Vagina (tissue), 2 donors: ENCODE results near the gene PEA15.

Source experiments
- POLR2A ChIP-seq, 2 donors: fragments of 450-650 bp; IDR thresholded peaks; one replicate each; pipeline ENCODE4 v1.6.1; 2017; ENCODE audit warnings: antibody characterized with exemption in 2 of 2, mild to moderate bottlenecking in 2 of 2, moderate library complexity in 2 of 2
- POLR2AphosphoS5 ChIP-seq, 2 donors: sonication (generic); formaldehyde crosslinking; IDR thresholded peaks; one replicate each; pipeline ENCODE4 v1.9.0; 2017; ENCODE audit warnings: antibody characterized with exemption in 2 of 2, mild to moderate bottlenecking in 2 of 2, low read depth in 1 of 2; ENCODE audit not compliant: insufficient read depth in 1 of 2
- TF ChIP-seq, protein P1 (sequence below), 3 experiments: fragments of 450-650 bp in 2 of 3; fragments of 200-600 bp in 1 of 3; sonication (generic) in 1 of 3; IDR thresholded peaks; one replicate each; pipeline ENCODE4 v1.5.1; 2017 to 2019; ENCODE audit warnings: antibody characterized with exemption in 3 of 3, mild to moderate bottlenecking in 2 of 3, moderate library complexity in 2 of 3

DNA sequence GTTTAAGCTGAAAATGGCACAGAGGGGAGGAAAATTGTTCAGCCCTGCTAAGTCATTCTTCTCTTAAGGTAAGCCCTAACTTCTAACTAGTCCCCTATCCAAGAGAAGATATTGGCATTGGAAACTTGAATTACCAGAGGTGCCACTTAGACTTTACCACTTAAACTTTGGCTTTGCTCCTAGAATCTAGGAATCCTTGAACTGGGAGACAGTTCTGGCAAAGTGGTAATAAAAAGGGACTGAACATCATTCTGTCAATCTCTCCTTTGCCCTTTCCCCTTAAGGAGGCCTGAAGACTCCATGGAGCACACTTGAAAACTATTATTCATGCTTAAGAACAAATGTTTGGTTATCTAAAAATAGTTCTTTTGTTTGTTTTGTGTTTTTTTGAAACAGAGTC is 45.3 kb upstream of the PEA15 start:
- TF ChIP-seq, protein P1, sequence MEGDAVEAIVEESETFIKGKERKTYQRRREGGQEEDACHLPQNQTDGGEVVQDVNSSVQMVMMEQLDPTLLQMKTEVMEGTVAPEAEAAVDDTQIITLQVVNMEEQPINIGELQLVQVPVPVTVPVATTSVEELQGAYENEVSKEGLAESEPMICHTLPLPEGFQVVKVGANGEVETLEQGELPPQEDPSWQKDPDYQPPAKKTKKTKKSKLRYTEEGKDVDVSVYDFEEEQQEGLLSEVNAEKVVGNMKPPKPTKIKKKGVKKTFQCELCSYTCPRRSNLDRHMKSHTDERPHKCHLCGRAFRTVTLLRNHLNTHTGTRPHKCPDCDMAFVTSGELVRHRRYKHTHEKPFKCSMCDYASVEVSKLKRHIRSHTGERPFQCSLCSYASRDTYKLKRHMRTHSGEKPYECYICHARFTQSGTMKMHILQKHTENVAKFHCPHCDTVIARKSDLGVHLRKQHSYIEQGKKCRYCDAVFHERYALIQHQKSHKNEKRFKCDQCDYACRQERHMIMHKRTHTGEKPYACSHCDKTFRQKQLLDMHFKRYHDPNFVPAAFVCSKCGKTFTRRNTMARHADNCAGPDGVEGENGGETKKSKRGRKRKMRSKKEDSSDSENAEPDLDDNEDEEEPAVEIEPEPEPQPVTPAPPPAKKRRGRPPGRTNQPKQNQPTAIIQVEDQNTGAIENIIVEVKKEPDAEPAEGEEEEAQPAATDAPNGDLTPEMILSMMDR (IDR thresholded peaks at IDR 0.05): no peak
- TF ChIP-seq POLR2AphosphoS5 (IDR thresholded peaks at IDR 0.05; ENCODE audit: insufficient read depth in 1 of 2, low read depth in 1 of 2) (no peak), POLR2A (IDR thresholded peaks at IDR 0.05) (no peak)
